IPS-11a (cell line): ENCODE measurements around the gene UMODL1.
"Not testable (repeated sequence)": the region's sequence is repeated elsewhere in the genome, so short reads cannot be mapped to it uniquely, and the experiment has no call there.

Experiments
- H3K4me3 ChIP-seq: one replicate; pipeline ENCODE4 v1.5.1; 2013; ENCODE audit warnings: low read depth, low read length, control low read depth

The UMODL1 gene

GRCh38 chr21:42159560-42160110 lies 88.5 kb downstream of the UMODL1 start:
- H3K4me3 ChIP-seq = no peak overlapping the region

GRCh38 chr21:42160111-42160721 lies 89.1 kb downstream of the UMODL1 start:
- no peak overlapping the region for H3K4me3 ChIP-seq

GRCh38 chr21:42160765-42161164 lies 89.6 kb downstream of the UMODL1 start:
- H3K4me3 ChIP-seq = no peak overlapping the region

- no peak overlapping the region for H3K4me3 ChIP-seq
Observed at GRCh38 chr21:42161401-42161955, 90.4 kb downstream of the UMODL1 start.

- H3K4me3 ChIP-seq = no peak overlapping the region
Observed at GRCh38 chr21:42161956-42162681, 91.0 kb downstream of the UMODL1 start.

- H3K4me3 ChIP-seq = no peak overlapping the region
Observed at GRCh38 chr21:42162831-42163510, 91.9 kb downstream of the UMODL1 start.

- no peak overlapping the region for H3K4me3 ChIP-seq
Observed at GRCh38 chr21:42163511-42163863, 92.4 kb downstream of the UMODL1 start.

GRCh38 chr21:42164064-42164789 lies 93.1 kb downstream of the UMODL1 start:
- no peak overlapping the region for H3K4me3 ChIP-seq

GRCh38 chr21:42164818-42165217 lies 93.7 kb downstream of the UMODL1 start:
- no peak overlapping the region for H3K4me3 ChIP-seq

- no peak overlapping the region for H3K4me3 ChIP-seq
Observed at GRCh38 chr21:42165901-42166300, 94.8 kb downstream of the UMODL1 start.

- no peak overlapping the region for H3K4me3 ChIP-seq
Observed at GRCh38 chr21:42169758-42170157, 98.6 kb downstream of the UMODL1 start.

GRCh38 chr21:42171091-42172053 lies 100.3 kb downstream of the UMODL1 start:
- no peak overlapping the region for H3K4me3 ChIP-seq

- H3K4me3 ChIP-seq = no peak overlapping the region
Observed at GRCh38 chr21:42172596-42173483, 101.7 kb downstream of the UMODL1 start.

GRCh38 chr21:42174173-42174572 lies 103.1 kb downstream of the UMODL1 start:
- H3K4me3 ChIP-seq = no peak overlapping the region

- no peak overlapping the region for H3K4me3 ChIP-seq
Observed at GRCh38 chr21:42175110-42175710, 104.1 kb downstream of the UMODL1 start.

- no peak overlapping the region for H3K4me3 ChIP-seq
Observed at GRCh38 chr21:42176859-42177258, 105.7 kb downstream of the UMODL1 start.

GRCh38 chr21:42179316-42179715 lies 108.2 kb downstream of the UMODL1 start:
- H3K4me3 ChIP-seq = no peak overlapping the region

GRCh38 chr21:42180001-42180400 lies 108.9 kb downstream of the UMODL1 start:
- not testable (repeated sequence) for H3K4me3 ChIP-seq
